IMR-90 (cell line): ENCODE measurements around the gene BCL11B. TPM values are rescaled to one million over a fixed set of nuclear protein-coding genes. Genes with fewer than 3 reads are reported as not detected.

Experiments
- ATAC-seq: fragments of 200-7000 bp; cut with Tn5 transposase; 2 replicates; pipeline ENCODE4 v1.9.1; 2020; ENCODE audit warnings: low read depth, mild to moderate bottlenecking, moderate library complexity
- BruUV-seq: library from RNA; stranded (reverse); fragments of 400-500 nt; replicated peaks from 2 replicates; lab custom pipeline; 2021; lab: Mats Ljungman, UMichigan
- CTCF ChIA-PET: fragments of 300-600 bp; formaldehyde crosslinking; extraction: SDS; loops from one replicate; lab custom pipeline; 2021; ENCODE audit warnings: antibody characterized with exemption; lab: Yijun Ruan, JAX
- POLR2A ChIA-PET: fragments of 300-600 bp; sonication (Branson Sonifier 250); formaldehyde crosslinking; loops from one replicate; lab custom pipeline; 2022; ENCODE audit warnings: antibody characterized with exemption; ENCODE audit not compliant: unreplicated experiment; lab: Charles Lee
- DNase-seq: peaks from one replicate; pipeline ENCODE4 v3.0.0; 2013
- H2AFZ ChIP-seq: replicated peaks from 2 replicates; pipeline ENCODE3; 2013; ENCODE audit warnings: low read length, mild to moderate bottlenecking; ENCODE audit not compliant: poor library complexity
- H2AK5ac ChIP-seq: 2 replicates; pipeline ENCODE4 v1.6.1; 2013; ENCODE audit warnings: low read depth, low read length, inconsistent platforms
- H2AK9ac ChIP-seq: replicated peaks from 2 replicates; pipeline ENCODE3; 2013; ENCODE audit warnings: mild to moderate bottlenecking, low read depth, low read length, moderate library complexity; ENCODE audit not compliant: poor library complexity
- H2BK120ac ChIP-seq: 2 replicates; pipeline ENCODE4 v1.6.1; 2013; ENCODE audit warnings: low read depth, low read length, inconsistent platforms
- H2BK15ac ChIP-seq: 3 replicates; pipeline ENCODE4 v1.6.1; 2013; ENCODE audit warnings: low read depth, low read length, inconsistent platforms
- H2BK20ac ChIP-seq: 2 replicates; pipeline ENCODE4 v1.6.1; 2013; ENCODE audit warnings: low read depth, mild to moderate bottlenecking, inconsistent platforms, low read length, moderate library complexity
- H2BK5ac ChIP-seq: 2 replicates; pipeline ENCODE4 v1.6.1; 2013; ENCODE audit warnings: mild to moderate bottlenecking, low read depth, low read length, inconsistent platforms; ENCODE audit not compliant: poor library complexity, severe bottlenecking
- H3K14ac ChIP-seq: replicated peaks from 2 replicates; pipeline ENCODE4 v1.6.1; 2013; ENCODE audit warnings: low read depth, low read length, inconsistent platforms
- H3K18ac ChIP-seq: 2 replicates; pipeline ENCODE4 v1.6.1; 2013; ENCODE audit warnings: low read depth, low read length, control low read depth
- H3K23ac ChIP-seq: 2 replicates; pipeline ENCODE4 v1.6.1; 2013; ENCODE audit warnings: low read depth, low read length, inconsistent platforms
- H3K27ac ChIP-seq: 2 replicates; pipeline ENCODE4 v1.5.1; 2013; ENCODE audit warnings: mild to moderate bottlenecking, control low read depth, low read length; ENCODE audit not compliant: insufficient read depth
- H3K27me3 ChIP-seq: 2 replicates; pipeline ENCODE4 v1.6.1; 2013; ENCODE audit warnings: low read length; ENCODE audit not compliant: control insufficient read depth, insufficient read depth
- H3K36me3 ChIP-seq: 2 replicates; pipeline ENCODE4 v1.6.1; 2013; ENCODE audit warnings: low read length, mixed read lengths; ENCODE audit not compliant: control insufficient read depth, insufficient read depth
- H3K4ac ChIP-seq: 2 replicates; pipeline ENCODE4 v1.6.1; 2013; ENCODE audit warnings: low read depth, low read length, inconsistent platforms
- H3K4me1 ChIP-seq: 2 replicates; pipeline ENCODE4 v1.6.1; 2013; ENCODE audit warnings: low read length, mixed read lengths; ENCODE audit not compliant: control insufficient read depth, insufficient read depth
- H3K4me2 ChIP-seq: 2 replicates; pipeline ENCODE4 v1.6.1; 2013; ENCODE audit warnings: low read depth, mild to moderate bottlenecking, control low read depth, low read length, moderate library complexity
- H3K4me3 ChIP-seq: 2 replicates; pipeline ENCODE4 v1.5.1; 2013; ENCODE audit warnings: low read depth, mild to moderate bottlenecking, control low read depth, low read length, moderate library complexity; ENCODE audit not compliant: insufficient read depth
- H3K56ac ChIP-seq: 2 replicates; pipeline ENCODE4 v1.6.1; 2013; ENCODE audit warnings: low read length, inconsistent platforms; ENCODE audit not compliant: insufficient read depth; ENCODE audit errors: extremely low read depth
- H3K79me1 ChIP-seq, 2 experiments: 2 replicates each; pipeline ENCODE4 v1.6.1; 2013; ENCODE audit warnings: low read length in 2 of 2, inconsistent platforms in 1 of 2, low read depth in 1 of 2
- H3K9ac ChIP-seq: 2 replicates; pipeline ENCODE4 v1.6.1; 2013; ENCODE audit warnings: low read depth, low read length, control low read depth
- H3K9me1 ChIP-seq: 2 replicates; pipeline ENCODE4 v1.6.1; 2013; ENCODE audit warnings: low read length, inconsistent platforms; ENCODE audit not compliant: insufficient read depth
- H3K9me3 ChIP-seq: 2 replicates; pipeline ENCODE4 v1.6.1; 2013; ENCODE audit warnings: low read length; ENCODE audit not compliant: control insufficient read depth, insufficient read depth
- H4K20me1 ChIP-seq: 2 replicates; pipeline ENCODE4 v1.6.1; 2013; ENCODE audit warnings: low read length, inconsistent platforms; ENCODE audit not compliant: insufficient read depth
- H4K5ac ChIP-seq: 2 replicates; pipeline ENCODE4 v1.6.1; 2013; ENCODE audit warnings: mild to moderate bottlenecking, low read depth, low read length, control low read depth
- H4K8ac ChIP-seq, 2 experiments: 2 replicates each; pipeline ENCODE4 v1.6.1; 2013; ENCODE audit warnings: low read depth in 2 of 2, low read length in 2 of 2, control low read depth in 1 of 2, inconsistent platforms in 1 of 2
- H4K91ac ChIP-seq: 2 replicates; pipeline ENCODE4 v1.6.1; 2013; ENCODE audit warnings: low read depth, low read length, inconsistent platforms; ENCODE audit not compliant: insufficient read depth
- BHLHE40 ChIP-seq: fragments of 150-350 bp; IDR thresholded peaks from 2 replicates; pipeline ENCODE4 v1.6.1; 2016; ENCODE audit warnings: mild to moderate bottlenecking, low read depth, low read length
- CEBPB ChIP-seq: IDR thresholded peaks from 2 replicates; pipeline ENCODE4 v1.6.1; 2012; ENCODE audit warnings: low read depth, low read length, improper control_type of control experiment
- CHD1 ChIP-seq: IDR thresholded peaks from 2 replicates; pipeline ENCODE4 v1.6.1; 2012; ENCODE audit warnings: low read depth, low read length, improper control_type of control experiment
- ELK1 ChIP-seq: fragments of 150-350 bp; IDR thresholded peaks from 2 replicates; pipeline ENCODE4 v1.6.1; 2016; ENCODE audit warnings: low read depth, mild to moderate bottlenecking, low read length, moderate library complexity, borderline replicate concordance
- FOS ChIP-seq: fragments of 150-350 bp; IDR thresholded peaks from 2 replicates; pipeline ENCODE4 v1.6.1; 2016; ENCODE audit warnings: low read depth, low read length
- MAFK ChIP-seq: IDR thresholded peaks from 2 replicates; pipeline ENCODE4 v1.6.1; 2012; ENCODE audit warnings: low read depth, low read length, improper control_type of control experiment
- MAZ ChIP-seq: IDR thresholded peaks from 2 replicates; pipeline ENCODE4 v1.6.1; 2012; ENCODE audit warnings: low read depth, mild to moderate bottlenecking, low read length, improper control_type of control experiment, moderate library complexity, borderline replicate concordance
- MXI1 ChIP-seq: IDR thresholded peaks from 2 replicates; pipeline ENCODE4 v1.6.1; 2012; ENCODE audit warnings: low read depth, mild to moderate bottlenecking, low read length, moderate library complexity, borderline replicate concordance
- NFE2L2 ChIP-seq: fragments of 150-350 bp; IDR thresholded peaks from 2 replicates; pipeline ENCODE4 v1.6.1; 2016; ENCODE audit warnings: low read depth, mild to moderate bottlenecking, low read length
- POLR2A ChIP-seq: IDR thresholded peaks from 2 replicates; pipeline ENCODE4 v1.6.1; 2012; ENCODE audit warnings: mild to moderate bottlenecking, low read depth, low read length
- RAD21 ChIP-seq: IDR thresholded peaks from 2 replicates; pipeline ENCODE4 v1.6.1; 2012; ENCODE audit warnings: low read length, improper control_type of control experiment
- RCOR1 ChIP-seq: IDR thresholded peaks from 2 replicates; pipeline ENCODE4 v1.6.1; 2012; ENCODE audit warnings: mild to moderate bottlenecking, low read length, improper control_type of control experiment; ENCODE audit not compliant: insufficient replicate concordance
- RFX5 ChIP-seq: IDR thresholded peaks from 2 replicates; pipeline ENCODE4 v1.8.0; 2012; ENCODE audit warnings: low read depth, mild to moderate bottlenecking, low read length, moderate library complexity
- SMC3 ChIP-seq: fragments of 150-350 bp; IDR thresholded peaks from 2 replicates; pipeline ENCODE4 v1.6.1; 2016; ENCODE audit warnings: low read depth, mild to moderate bottlenecking, antibody characterized with exemption, low read length, moderate library complexity
- USF2 ChIP-seq: fragments of 150-350 bp; IDR thresholded peaks from 2 replicates; pipeline ENCODE4 v1.6.1; 2017; ENCODE audit warnings: mild to moderate bottlenecking, antibody characterized with exemption, low read length, low read depth
- WGBS, 2 experiments: methylation state at CpG; one replicate each; pipeline versions ENCODE4 v1.1.5 to v1.1.7; 2013; ENCODE audit warnings: missing lambda C conversion rate in 2 of 2; ENCODE audit not compliant: insufficient read length in 1 of 2; ENCODE audit errors: extremely low coverage in 2 of 2; 5-methylcytosine and 5-hydroxymethylcytosine counted together
- dilution Hi-C: fragments of 300-500 bp; cut with HindIII; formaldehyde crosslinking; loops from one replicate; pipeline ENCODE4 v1.14.3; 2018; ENCODE audit warnings: low sequenced_read_pairs; ENCODE audit not compliant: unreplicated experiment
- in situ Hi-C: fragments of 300-500 bp; cut with MboI; formaldehyde crosslinking; loops from 3 replicates; pipeline ENCODE4 v1.14.3; 2019; ENCODE audit warnings: low sequenced_read_pairs, inconsistent platforms, mixed read lengths
- intact Hi-C: fragments of 100-400 bp; cut with micrococcal nuclease; formaldehyde crosslinking; loops from 2 replicates; pipeline ENCODE4 v1.10.0; 2022
- polyA plus RNA-seq, 3 experiments: library from polyadenylated mRNA; depleted of rRNA; stranded (reverse); fragments of >200 nt; gene quantifications; 2 replicates each; pipeline ENCODE4 v1.2.3, GENCODE V29; 2012; ENCODE audit warnings: low replicate concordance in 1 of 3
- total RNA-seq: library from RNA; depleted of rRNA; stranded (reverse); fragments of >200 nt; gene quantifications from 2 replicates; pipeline ENCODE4 v1.2.3, GENCODE V29; 2012
- TF ChIP-seq, protein P1 (sequence below): conservative IDR thresholded peaks from 2 replicates; pipeline ENCODE4 v1.5.1; 2012; ENCODE audit warnings: mild to moderate bottlenecking, low read depth, low read length, improper control_type of control experiment

The BCL11B gene
- total and polyA plus RNA-seq, 2 of the 4 experiments (the other 2 are of a cell fraction), result under 0.01 TPM; not detected in 1

- BruUV-seq, result no TSS peak
These were observed 41.2 kb upstream of the BCL11B start for GRCh38 chr14:99313234-99313633.

More at GRCh38 chr14:99313234-99313633, 41.2 kb upstream of the BCL11B start:
- Histone ChIP-seq H3K27ac (no peak overlapping the region), H4K5ac (no peak overlapping the region), H2AK9ac (no peak overlapping the region), H3K18ac (no peak overlapping the region), H3K27me3 (peaks cover under 1% of the 10 kb centered on the region; the same call in 1 of the 2 replicates), H3K56ac (no peak overlapping the region), H3K4me1 (no peaks in the 10 kb centered on the region), H3K4me3 (no peak overlapping the region), H3K4me2 (no peak overlapping the region), H3K36me3 (no peaks in the 10 kb centered on the region), H4K8ac (no peak overlapping the region), H2AFZ (no peak overlapping the region), H3K4ac (no peak overlapping the region), H2BK15ac (no peak overlapping the region), H2BK120ac (no peak overlapping the region), H3K9ac (no peak overlapping the region), H3K23ac (no peak overlapping the region), H4K20me1 (no peaks in the 10 kb centered on the region), H3K14ac (no peak overlapping the region), H2AK5ac (no peak overlapping the region), H2BK5ac (no peak overlapping the region), H3K9me1 (no peaks in the 10 kb centered on the region), H3K79me1 (no peaks in the 10 kb centered on the region), H2BK20ac (no peak overlapping the region), H3K9me3 (no peaks in the 10 kb centered on the region), H4K91ac (no peak overlapping the region)
- in situ Hi-C loops, result no loop called here
- CTCF ChIA-PET, result no interaction called here
- dilution Hi-C loops, result no loop called here
- ATAC-seq (no peak), DNase-seq (no peak)
- WGBS, 2 experiments, result no CpG with 5 or more reads among the region's 1 CpG
- no peak for TF ChIP-seq ELK1
- no peak for TF ChIP-seq RAD21
- no peak for TF ChIP-seq MXI1
- no peak for TF ChIP-seq FOS
- TF ChIP-seq MAFK, result no peak
- no peak for TF ChIP-seq USF2
- no peak for TF ChIP-seq BHLHE40
- no peak for TF ChIP-seq POLR2A
- TF ChIP-seq MAZ, result no peak
- no peak for TF ChIP-seq RCOR1
- TF ChIP-seq NFE2L2, result no peak
- TF ChIP-seq, protein P1, sequence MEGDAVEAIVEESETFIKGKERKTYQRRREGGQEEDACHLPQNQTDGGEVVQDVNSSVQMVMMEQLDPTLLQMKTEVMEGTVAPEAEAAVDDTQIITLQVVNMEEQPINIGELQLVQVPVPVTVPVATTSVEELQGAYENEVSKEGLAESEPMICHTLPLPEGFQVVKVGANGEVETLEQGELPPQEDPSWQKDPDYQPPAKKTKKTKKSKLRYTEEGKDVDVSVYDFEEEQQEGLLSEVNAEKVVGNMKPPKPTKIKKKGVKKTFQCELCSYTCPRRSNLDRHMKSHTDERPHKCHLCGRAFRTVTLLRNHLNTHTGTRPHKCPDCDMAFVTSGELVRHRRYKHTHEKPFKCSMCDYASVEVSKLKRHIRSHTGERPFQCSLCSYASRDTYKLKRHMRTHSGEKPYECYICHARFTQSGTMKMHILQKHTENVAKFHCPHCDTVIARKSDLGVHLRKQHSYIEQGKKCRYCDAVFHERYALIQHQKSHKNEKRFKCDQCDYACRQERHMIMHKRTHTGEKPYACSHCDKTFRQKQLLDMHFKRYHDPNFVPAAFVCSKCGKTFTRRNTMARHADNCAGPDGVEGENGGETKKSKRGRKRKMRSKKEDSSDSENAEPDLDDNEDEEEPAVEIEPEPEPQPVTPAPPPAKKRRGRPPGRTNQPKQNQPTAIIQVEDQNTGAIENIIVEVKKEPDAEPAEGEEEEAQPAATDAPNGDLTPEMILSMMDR, result no peak
- TF ChIP-seq CHD1, result no peak
- TF ChIP-seq SMC3, result no peak
- no peak for TF ChIP-seq CEBPB
- TF ChIP-seq RFX5, result no peak
- POLR2A ChIA-PET, result no interaction called here
- intact Hi-C loops, result no loop called here
